ELR (cell line): ENCODE results near the gene ITGB6.

ENCODE experiments used
- DNase-seq: peaks from one replicate; pipeline ENCODE4 v3.0.0-alpha.2; 2015; ENCODE audit warnings: low read depth

ITGB6 gene

DNA sequence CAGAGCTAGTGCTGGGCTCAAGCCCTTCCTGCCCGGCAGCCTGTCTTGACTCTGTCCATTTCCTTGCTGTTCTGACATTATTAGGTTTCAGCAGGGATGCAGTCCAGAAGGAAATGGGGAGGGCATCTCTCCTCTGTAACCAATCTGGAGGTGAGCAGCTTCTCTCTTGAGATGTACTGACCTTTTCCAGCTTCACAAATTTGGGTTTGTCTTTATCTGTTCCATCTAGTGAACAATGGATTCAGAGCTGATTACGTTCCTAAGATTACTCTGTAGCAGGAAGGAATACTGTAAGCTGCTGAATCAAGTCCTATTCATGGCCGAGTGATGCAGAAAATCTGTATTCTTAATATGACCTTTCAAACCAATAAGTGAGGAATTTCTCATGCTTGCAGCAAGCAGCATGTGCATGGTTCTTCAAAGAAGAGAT lies 148.7 kb downstream of the ITGB6 start:
- no peak for DNase-seq

DNA sequence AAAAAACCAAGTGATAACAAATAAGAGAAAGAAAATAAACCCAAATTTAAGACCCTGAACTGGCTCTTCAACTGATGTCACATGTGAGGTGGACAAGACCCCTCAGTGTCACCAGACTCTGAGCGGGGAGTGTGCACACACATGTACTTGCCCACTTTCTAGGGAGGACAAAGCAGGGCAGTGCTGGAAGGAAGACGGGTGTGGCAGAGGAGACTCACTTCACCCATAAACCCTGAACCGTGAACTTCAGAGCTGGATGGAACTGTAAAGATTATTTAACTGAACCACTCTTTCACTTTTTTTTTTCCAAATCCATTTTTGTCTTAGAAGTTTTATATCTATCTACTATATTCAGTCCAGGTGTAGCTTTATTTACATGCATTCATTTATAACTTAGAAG lies 149.9 kb downstream of the ITGB6 start:
- no peak for DNase-seq
